Upper lobe of right lung (tissue), 1 donor: ENCODE measurements around the gene CDKAL1. TPM values are rescaled to one million over a fixed set of nuclear protein-coding genes. Genes with fewer than 3 reads are reported as not detected.

ENCODE experiments used
- ATAC-seq: fragments of 200-7000 bp; cut with Tn5 transposase; one replicate; pipeline ENCODE4 v1.9.1; 2020; ENCODE audit warnings: mild to moderate bottlenecking, moderate library complexity
- DNase-seq: peaks from one replicate; pipeline ENCODE4 v3.0.0-alpha.2; 2020
- H3K27ac ChIP-seq: fragments of 200-600 bp; one replicate; pipeline ENCODE4 v1.8.0; 2022
- H3K27me3 ChIP-seq: fragments of 200-600 bp; one replicate; pipeline ENCODE4 v1.8.0; 2022; ENCODE audit warnings: mild to moderate bottlenecking
- H3K36me3 ChIP-seq: fragments of 200-600 bp; one replicate; pipeline ENCODE4 v1.8.0; 2022
- H3K4me1 ChIP-seq: fragments of 200-600 bp; one replicate; pipeline ENCODE4 v1.8.0; 2022
- H3K4me3 ChIP-seq: fragments of 200-600 bp; one replicate; pipeline ENCODE4 v1.8.0; 2022; ENCODE audit warnings: mild to moderate bottlenecking
- H3K9me3 ChIP-seq: fragments of 200-600 bp; one replicate; pipeline ENCODE4 v1.8.0; 2022
- intact Hi-C: fragments of 100-400 bp; cut with DNase I; formaldehyde crosslinking; loops from one replicate; pipeline ENCODE4 v1.11.0; 2022
- total RNA-seq: library from RNA; stranded (reverse); fragmentation: NEBNext Ultra II Directional; extraction: Animal tissue kit (Norgen Biotek cat#: 25700); gene quantifications from one replicate; pipeline ENCODE4 v1.2.1, GENCODE V29; 2021
- TF ChIP-seq, protein P1 (sequence below): fragments of 200-600 bp; IDR thresholded peaks from one replicate; pipeline ENCODE4 v1.8.0; 2022; ENCODE audit warnings: antibody characterized with exemption
- donor health status: DM: no; HTN: yes; CAD: no; lungs with severe emphysema.

Gene CDKAL1
- total RNA-seq, 1 donor from 2014 or later, result 16.0 TPM

DNA sequence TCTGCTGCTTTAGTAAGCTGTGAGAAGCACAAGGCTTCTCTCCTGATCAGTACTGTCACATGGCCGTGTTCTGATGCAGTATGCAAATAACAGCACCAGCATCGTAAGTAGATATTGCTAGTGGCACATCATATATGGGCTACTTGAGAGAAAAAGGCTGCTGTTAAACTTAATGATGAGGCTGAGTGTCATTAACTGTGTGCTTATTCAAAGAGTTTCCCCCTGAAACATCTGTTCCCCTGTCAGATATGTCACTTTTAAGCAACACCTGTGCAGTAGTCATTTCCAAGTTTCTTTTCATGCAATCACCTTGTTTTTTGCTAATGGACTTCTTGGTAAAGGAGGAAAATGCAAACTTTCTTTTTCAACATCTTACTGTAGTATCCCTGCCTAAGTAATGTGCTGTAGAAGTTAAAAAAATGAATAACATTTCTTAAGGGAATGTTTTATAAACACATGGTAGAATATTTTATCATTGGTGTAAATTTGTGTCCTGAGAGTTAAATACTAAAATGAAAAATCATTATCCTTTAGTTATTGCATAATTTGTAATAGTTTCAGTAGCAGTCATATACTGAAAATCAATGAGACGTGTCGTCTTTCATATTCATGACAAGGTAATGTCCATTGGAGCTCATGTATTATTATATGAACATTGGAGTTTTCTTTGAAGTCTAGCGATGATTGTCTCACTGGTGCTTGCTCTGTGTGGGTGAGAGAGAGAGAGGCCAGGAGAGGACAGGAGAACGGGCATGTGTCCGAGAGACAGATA is 366.3 kb downstream of the CDKAL1 start:
- no peaks in the 10 kb centered on the region for H3K4me1 ChIP-seq
- TF ChIP-seq, protein P1, sequence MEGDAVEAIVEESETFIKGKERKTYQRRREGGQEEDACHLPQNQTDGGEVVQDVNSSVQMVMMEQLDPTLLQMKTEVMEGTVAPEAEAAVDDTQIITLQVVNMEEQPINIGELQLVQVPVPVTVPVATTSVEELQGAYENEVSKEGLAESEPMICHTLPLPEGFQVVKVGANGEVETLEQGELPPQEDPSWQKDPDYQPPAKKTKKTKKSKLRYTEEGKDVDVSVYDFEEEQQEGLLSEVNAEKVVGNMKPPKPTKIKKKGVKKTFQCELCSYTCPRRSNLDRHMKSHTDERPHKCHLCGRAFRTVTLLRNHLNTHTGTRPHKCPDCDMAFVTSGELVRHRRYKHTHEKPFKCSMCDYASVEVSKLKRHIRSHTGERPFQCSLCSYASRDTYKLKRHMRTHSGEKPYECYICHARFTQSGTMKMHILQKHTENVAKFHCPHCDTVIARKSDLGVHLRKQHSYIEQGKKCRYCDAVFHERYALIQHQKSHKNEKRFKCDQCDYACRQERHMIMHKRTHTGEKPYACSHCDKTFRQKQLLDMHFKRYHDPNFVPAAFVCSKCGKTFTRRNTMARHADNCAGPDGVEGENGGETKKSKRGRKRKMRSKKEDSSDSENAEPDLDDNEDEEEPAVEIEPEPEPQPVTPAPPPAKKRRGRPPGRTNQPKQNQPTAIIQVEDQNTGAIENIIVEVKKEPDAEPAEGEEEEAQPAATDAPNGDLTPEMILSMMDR, result no peak
- no peaks in the 10 kb centered on the region for H3K9me3 ChIP-seq
- ATAC-seq (no peak), DNase-seq (no peak)
- H3K27me3 ChIP-seq, result no peaks in the 10 kb centered on the region
- no peaks in the 10 kb centered on the region for H3K36me3 ChIP-seq
- intact Hi-C loops, result no loop called here
- no peak overlapping the region for H3K27ac ChIP-seq
- H3K4me3 ChIP-seq, result no peak overlapping the region

- ATAC-seq (no peak), DNase-seq (no peak)
- Histone ChIP-seq H3K9me3 (no peaks in the 10 kb centered on the region), H3K27ac (no peak overlapping the region), H3K27me3 (no peaks in the 10 kb centered on the region), H3K36me3 (no peaks in the 10 kb centered on the region), H3K4me3 (no peak overlapping the region), H3K4me1 (no peaks in the 10 kb centered on the region)
- TF ChIP-seq, protein P1, result no peak
- intact Hi-C loops, result no loop called here
Measured at GRCh38 chr6:20905377-20905776, 371.1 kb downstream of the CDKAL1 start.

DNA sequence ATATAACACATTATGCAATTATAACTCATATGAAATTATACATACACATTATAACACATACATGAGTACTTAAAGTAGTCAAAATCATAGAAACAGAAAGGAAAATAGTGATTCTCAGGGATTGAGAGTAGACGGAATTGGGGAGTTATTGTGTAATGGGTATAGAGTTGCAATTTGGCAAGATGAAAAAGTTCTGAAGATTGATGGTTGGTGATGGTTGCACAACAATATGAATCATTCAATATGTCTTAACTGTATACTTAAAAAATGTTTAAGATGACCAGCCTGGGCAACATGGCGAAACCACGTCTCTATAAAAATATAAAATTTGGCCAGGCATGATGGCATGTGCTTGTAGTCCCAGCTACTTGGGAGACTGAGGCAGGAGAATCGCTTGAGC is 372.7 kb downstream of the CDKAL1 start:
- no peak overlapping the region for H3K4me3 ChIP-seq
- no peak overlapping the region for H3K27ac ChIP-seq
- ATAC-seq (no peak), DNase-seq (no peak)
- TF ChIP-seq, protein P1, result no peak
- H3K27me3 ChIP-seq, result no peaks in the 10 kb centered on the region
- H3K36me3 ChIP-seq, result no peaks in the 10 kb centered on the region
- H3K9me3 ChIP-seq, result no peaks in the 10 kb centered on the region
- intact Hi-C loops, result no loop called here
- no peaks in the 10 kb centered on the region for H3K4me1 ChIP-seq

GRCh38 chr6:20907486-20908071 is 373.3 kb downstream of the CDKAL1 start:
- no peak for ATAC-seq
- no peaks in the 10 kb centered on the region for H3K4me1 ChIP-seq

GRCh38 chr6:20909621-20910020 is 375.4 kb downstream of the CDKAL1 start:
- DNase-seq, result no peak
- no peak overlapping the region for H3K4me3 ChIP-seq
- intact Hi-C loops, result no loop called here
- H3K27me3 ChIP-seq, result no peaks in the 10 kb centered on the region
- no peak overlapping the region for H3K27ac ChIP-seq
- TF ChIP-seq, protein P1, result no peak
- ATAC-seq, result no peak
- no peaks in the 10 kb centered on the region for H3K4me1 ChIP-seq
- H3K36me3 ChIP-seq, result no peaks in the 10 kb centered on the region
- H3K9me3 ChIP-seq, result no peaks in the 10 kb centered on the region

More at GRCh38 chr6:20907486-20908071, 373.3 kb downstream of the CDKAL1 start:
- H3K9me3 ChIP-seq, result no peaks in the 10 kb centered on the region
- no peaks in the 10 kb centered on the region for H3K27me3 ChIP-seq
- H3K36me3 ChIP-seq, result no peaks in the 10 kb centered on the region
- intact Hi-C loops, result no loop called here
- DNase-seq, result no peak
- H3K27ac ChIP-seq, result no peak overlapping the region
- TF ChIP-seq, protein P1, result no peak
- H3K4me3 ChIP-seq, result no peak overlapping the region
